ENCODE data around the gene LYSMD2. TPM values are rescaled to one million over a fixed set of nuclear protein-coding genes. Genes with fewer than 3 reads are reported as not detected.

Gene LYSMD2
- total RNA-seq, 1 experiment from 2014 or later: 6.0 TPM

GRCh38 chr15:51721199-51721960 lies 16.1 kb downstream of the LYSMD2 start:
- Histone ChIP-seq H3K36me3 (ENCODE audit: low read depth, low read length) (no peaks in the 10 kb centered on the region), H3K79me2 (ENCODE audit: low read length) (no peaks in the 10 kb centered on the region), H4K20me1 (ENCODE audit: low read length) (no peaks in the 10 kb centered on the region), H3K27ac (ENCODE audit: low read length) (no peak overlapping the region), H3K9ac (ENCODE audit: low read length) (no peak overlapping the region), H3F3A (ENCODE audit: low read length, unreplicated experiment) (no peaks in the 10 kb centered on the region), H3K4me1 (ENCODE audit: insufficient read depth, low read length) (peaks cover 5% of the 10 kb centered on the region), H3K9me3 (ENCODE audit: low read length) (no peaks in the 10 kb centered on the region), H3K4me3 (ENCODE audit: low read length) (no peak overlapping the region), H2AFZ (ENCODE audit: low read length) (no peak overlapping the region), H3K4me2 (ENCODE audit: low read length) (no peak overlapping the region), H3K27me3 (ENCODE audit: low read length) (no peaks in the 10 kb centered on the region), H3K9me2 (replicated peaks; ENCODE audit: low read length) (no peaks in the 10 kb centered on the region)
- TF ChIP-seq EZH2phosphoT487 (IDR thresholded peaks at IDR 0.05; ENCODE audit: borderline replicate concordance, low read length): no peak
- no peak for TF ChIP-seq CTCF (conservative IDR thresholded peaks at IDR 0.05; ENCODE audit: low read depth, low read length)
- TF ChIP-seq EZH2 (IDR thresholded peaks at IDR 0.05; ENCODE audit: low read length, unreplicated experiment): no peak
- CTCF ChIA-PET: no interaction called here
- ATAC-seq (no peak), DNase-seq (no peak)
- POLR2A ChIA-PET (ENCODE audit: unreplicated experiment): no interaction called here
- intact Hi-C loops (cut with micrococcal nuclease): no loop called here
- no TSS peak for BruUV-seq (replicated peaks)

DNA sequence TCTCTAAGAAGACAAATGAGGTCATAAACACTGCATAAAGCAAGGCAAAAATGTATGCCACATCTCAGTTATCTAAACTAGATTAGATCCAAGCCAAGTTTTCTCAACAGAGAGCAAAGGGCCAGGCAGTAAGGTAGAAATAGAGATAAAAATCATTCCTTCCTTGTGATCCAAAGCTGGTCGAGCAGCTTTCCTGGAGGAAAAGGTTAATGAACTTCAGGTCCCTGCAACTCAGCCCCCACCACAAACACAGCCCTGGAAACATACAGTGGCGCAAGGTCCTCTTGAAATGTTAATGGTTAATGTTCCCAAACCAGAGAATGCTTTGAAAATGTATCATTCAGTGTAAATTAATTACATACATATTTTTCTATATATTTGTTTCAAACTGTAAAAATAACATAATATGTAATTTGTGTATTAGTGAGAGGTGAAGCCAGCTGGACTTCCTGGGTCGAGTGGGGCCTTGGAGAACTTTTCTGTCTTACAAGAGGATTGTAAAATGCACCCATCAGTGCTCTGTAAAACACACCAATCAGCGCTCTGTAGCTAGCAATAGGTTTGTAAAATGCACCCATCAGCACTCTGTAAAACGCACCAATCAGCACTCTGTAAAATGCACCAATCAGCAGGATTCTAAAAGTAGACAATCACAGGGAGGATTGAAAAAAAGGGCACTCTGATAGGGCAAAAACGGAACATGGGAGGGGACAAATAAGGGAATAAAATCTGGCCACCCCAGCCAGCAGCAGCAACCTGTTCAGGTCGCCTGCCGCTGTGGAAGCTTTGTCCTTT lies 17.1 kb downstream of the LYSMD2 start:
- H3K9me2 ChIP-seq (replicated peaks; ENCODE audit: low read length): no peaks in the 10 kb centered on the region

More for the DNA sequence above, 17.1 kb downstream of the LYSMD2 start:
- no TSS peak for BruUV-seq (replicated peaks)
- ChIA-PET POLR2A (ENCODE audit: unreplicated experiment) (no interaction called here), CTCF (no interaction called here)
- Histone ChIP-seq H3K4me1 (ENCODE audit: insufficient read depth, low read length) (no peaks in the 10 kb centered on the region), H3K79me2 (ENCODE audit: low read length) (no peaks in the 10 kb centered on the region), H3K27ac (ENCODE audit: low read length) (no peak overlapping the region), H3K4me3 (ENCODE audit: low read length) (no peak overlapping the region), H3K9ac (ENCODE audit: low read length) (no peak overlapping the region), H3K4me2 (ENCODE audit: low read length) (no peak overlapping the region), H3K9me3 (ENCODE audit: low read length) (no peaks in the 10 kb centered on the region), H4K20me1 (ENCODE audit: low read length) (no peaks in the 10 kb centered on the region), H3F3A (ENCODE audit: low read length, unreplicated experiment) (no peaks in the 10 kb centered on the region), H3K27me3 (ENCODE audit: low read length) (no peaks in the 10 kb centered on the region), H3K36me3 (ENCODE audit: low read depth, low read length) (no peaks in the 10 kb centered on the region), H2AFZ (ENCODE audit: low read length) (no peak overlapping the region)
- intact Hi-C loops (cut with micrococcal nuclease): no loop called here
- DNase-seq (no peak), ATAC-seq (no peak)
- TF ChIP-seq CTCF (conservative IDR thresholded peaks at IDR 0.05; ENCODE audit: low read depth, low read length): no peak
- no peak for TF ChIP-seq EZH2 (IDR thresholded peaks at IDR 0.05; ENCODE audit: low read length, unreplicated experiment)
- no peak for TF ChIP-seq EZH2phosphoT487 (IDR thresholded peaks at IDR 0.05; ENCODE audit: borderline replicate concordance, low read length)
